Coronary artery (tissue), 2 donors: ENCODE results near the gene CEP76.

Experiments used
- DNase-seq: peaks from one replicate; pipeline ENCODE4 v3.0.0-alpha.2; 2017; ENCODE audit warnings: low spot score
- H3K27ac ChIP-seq, 2 donors: fragments of 200-600 bp; sonication (generic); one replicate each; pipeline ENCODE4 v1.5.1; 2016 to 2019
- H3K4me3 ChIP-seq: fragments of 200-600 bp; sonication (generic); 2 replicates; pipeline ENCODE4 v1.5.1; 2016; ENCODE audit warnings: mild to moderate bottlenecking, moderate library complexity
- CTCF ChIP-seq: fragments of 200-600 bp; sonication (generic); IDR thresholded peaks from one replicate; pipeline ENCODE4 v1.5.1; 2019; ENCODE audit warnings: antibody characterized with exemption

CEP76 gene

GRCh38 chr18:12656938-12657683 is 45.4 kb downstream of the CEP76 start:
- Histone ChIP-seq H3K27ac (peak overlapping the region; percentile 97 to 98), H3K4me3 (peak overlapping the region; percentile 78)
- TF ChIP-seq CTCF: no peak
- peak; percentile 77 for DNase-seq

- TF ChIP-seq CTCF: no peak
- peak overlapping the region; percentile 97 to 98 for H3K27ac ChIP-seq
- no peak for DNase-seq
- H3K4me3 ChIP-seq: peak overlapping the region; percentile 78
These were observed 46.0 kb downstream of the CEP76 start for GRCh38 chr18:12656605-12656937.

DNA sequence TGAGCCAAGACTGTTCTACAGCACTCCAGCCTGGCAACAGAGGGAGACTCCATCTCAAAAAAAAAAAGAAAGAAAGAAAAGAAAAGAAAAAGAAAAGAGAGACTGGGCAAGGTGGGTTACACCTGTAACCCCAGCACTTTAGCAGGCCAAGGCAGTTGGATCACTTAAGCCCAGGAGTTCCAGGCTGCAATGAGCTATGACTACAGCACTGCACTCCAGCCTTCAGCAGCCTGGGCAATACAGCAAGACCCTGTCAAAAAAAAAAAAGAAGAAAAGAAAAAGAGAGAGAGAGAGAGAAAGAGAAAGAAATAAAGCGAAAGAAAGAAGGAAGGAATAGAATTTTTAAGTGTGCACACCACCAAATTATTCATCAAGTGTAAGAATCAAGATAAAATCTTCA is 47.6 kb downstream of the CEP76 start:
- DNase-seq: no peak
- no peak for TF ChIP-seq CTCF
- H3K27ac ChIP-seq: no peak overlapping the region
- no peak overlapping the region for H3K4me3 ChIP-seq

- peak overlapping the region; percentile 14 to 33 for H3K27ac ChIP-seq
- TF ChIP-seq CTCF: no peak
- DNase-seq: no peak
- H3K4me3 ChIP-seq: no peak overlapping the region
These were observed 49.6 kb downstream of the CEP76 start for GRCh38 chr18:12652861-12653401.

GRCh38 chr18:12651651-12652050 is 50.9 kb downstream of the CEP76 start:
- TF ChIP-seq CTCF: no peak
- DNase-seq: no peak
- H3K4me3 ChIP-seq: no peak overlapping the region
- no peak overlapping the region for H3K27ac ChIP-seq

DNA sequence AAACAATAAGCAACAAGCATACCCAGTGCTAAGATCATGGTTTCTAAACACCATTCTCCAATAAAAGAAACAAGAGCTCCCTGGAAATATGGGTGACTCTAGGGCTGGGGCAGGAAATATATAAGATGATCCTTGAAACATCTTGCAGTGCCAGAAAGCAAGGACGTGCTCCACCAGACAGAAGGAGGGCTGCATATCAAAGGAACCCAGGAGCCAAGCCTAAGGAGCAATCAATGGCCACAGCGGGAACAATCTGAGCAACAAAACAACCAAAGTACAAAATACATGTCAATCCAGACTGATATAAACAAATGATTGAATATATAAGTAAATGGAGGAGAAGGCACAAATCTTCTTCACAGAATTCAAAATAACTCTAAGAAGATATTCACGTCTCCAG is 54.8 kb downstream of the CEP76 start:
- no peak for TF ChIP-seq CTCF
- no peak overlapping the region for H3K4me3 ChIP-seq
- H3K27ac ChIP-seq: no peak overlapping the region
- DNase-seq: no peak

DNA sequence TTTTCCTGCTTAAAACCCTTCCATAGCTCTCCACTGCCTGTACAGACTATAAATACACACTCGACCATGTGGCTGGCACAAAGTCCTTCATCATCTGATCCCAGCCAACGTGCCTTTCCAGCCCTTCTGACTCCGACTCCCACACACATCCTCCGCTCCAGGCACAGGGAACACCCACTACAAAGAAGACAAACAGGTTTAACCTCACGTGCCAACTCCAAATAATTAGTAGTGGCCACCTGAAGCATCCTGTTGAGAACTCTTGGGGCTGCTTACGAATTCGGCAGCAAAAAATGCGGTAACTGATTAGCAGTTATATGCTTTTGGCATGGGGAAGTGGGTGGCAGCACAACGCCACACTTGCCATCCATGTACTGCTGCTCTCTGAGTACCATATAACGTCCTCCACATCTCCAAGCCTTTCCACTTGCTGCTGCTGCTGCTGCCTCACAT is 56.7 kb downstream of the CEP76 start:
- no peak for TF ChIP-seq CTCF
- DNase-seq: no peak
- Histone ChIP-seq H3K27ac (peak overlapping the region; percentile 63 to 72), H3K4me3 (peak overlapping the region; percentile 51)
